HS-27A (cell line): Measurements from ENCODE around the gene RDH12.
"Not testable (repeated sequence)": the region's sequence is repeated elsewhere in the genome, so short reads cannot be mapped to it uniquely, and the experiment has no call there.

Source experiments
- DNase-seq: peaks from one replicate; pipeline ENCODE4 v3.0.0-alpha.2; 2012; ENCODE audit warnings: low read depth, missing footprints

Gene RDH12

GRCh38 chr14:67705211-67705610 lies 3.5 kb downstream of the RDH12 start:
- no peak for DNase-seq

GRCh38 chr14:67709346-67709745 lies 7.7 kb downstream of the RDH12 start:
- not testable (repeated sequence) for DNase-seq

DNA sequence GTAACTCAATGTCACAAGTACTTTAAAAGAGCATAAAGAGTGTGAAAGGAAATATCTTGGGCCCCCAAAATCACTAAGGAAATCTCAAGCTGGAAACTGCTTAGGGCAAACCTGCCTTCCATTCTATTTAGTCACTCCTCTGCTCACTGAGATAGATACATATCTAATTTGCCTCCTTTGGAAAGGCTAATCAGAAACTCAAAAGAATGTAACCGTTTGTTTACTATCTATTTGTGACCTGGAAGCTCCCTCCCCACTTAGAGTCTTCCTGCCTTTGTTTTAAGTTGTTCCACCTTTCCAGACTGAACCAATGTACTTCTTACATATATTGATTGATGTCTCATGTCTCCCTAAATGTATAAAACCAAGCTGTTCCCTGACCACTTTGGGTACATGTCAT lies 8.1 kb downstream of the RDH12 start:
- DNase-seq, result not testable (repeated sequence)

DNA sequence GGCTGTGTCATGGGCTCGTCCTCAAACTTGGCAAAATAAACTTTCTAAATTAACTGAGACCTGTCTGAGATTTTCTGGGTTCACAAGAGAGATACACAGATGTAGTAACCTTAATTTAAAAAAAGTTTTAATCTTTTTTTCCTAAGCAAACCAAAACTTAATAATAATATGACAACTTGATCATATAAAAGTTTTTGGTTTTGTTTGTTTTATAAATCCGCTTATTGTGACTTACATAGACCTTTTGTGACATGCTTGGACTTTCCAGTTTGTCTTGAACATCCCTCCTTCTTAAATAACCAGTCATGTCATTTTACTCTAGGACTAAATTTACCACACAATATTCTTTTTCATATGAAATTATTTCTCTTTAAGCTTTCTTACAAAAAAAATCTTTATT lies 8.5 kb downstream of the RDH12 start:
- no peak for DNase-seq

GRCh38 chr14:67717048-67717447 lies 15.4 kb downstream of the RDH12 start:
- DNase-seq, result no peak

DNA sequence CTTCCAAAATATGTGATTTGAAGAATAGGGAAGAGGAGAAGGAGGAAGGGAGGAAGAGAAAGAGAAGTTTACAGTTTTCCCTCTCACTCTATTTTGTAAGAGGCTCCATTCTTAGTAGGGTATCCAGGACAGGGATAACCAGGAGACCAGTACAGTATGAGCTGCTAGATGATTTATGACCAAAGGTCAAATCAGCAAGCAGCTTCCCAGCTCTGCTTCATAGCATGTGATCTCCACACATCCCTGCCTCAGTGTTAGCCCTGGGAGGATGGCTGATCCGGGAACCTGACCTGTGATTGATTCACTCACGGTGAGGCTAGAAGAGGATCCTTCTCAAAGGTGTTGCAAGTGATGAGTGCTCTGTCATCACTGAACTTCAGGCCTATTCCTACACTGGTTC lies 16.6 kb downstream of the RDH12 start:
- no peak for DNase-seq

- DNase-seq, result not testable (repeated sequence)
These were observed 17.7 kb downstream of the RDH12 start for GRCh38 chr14:67719385-67719784.

GRCh38 chr14:67719866-67720265 lies 18.2 kb downstream of the RDH12 start:
- DNase-seq, result no peak

- DNase-seq, result no peak
These were observed 20.2 kb downstream of the RDH12 start for GRCh38 chr14:67721875-67722274.

DNA sequence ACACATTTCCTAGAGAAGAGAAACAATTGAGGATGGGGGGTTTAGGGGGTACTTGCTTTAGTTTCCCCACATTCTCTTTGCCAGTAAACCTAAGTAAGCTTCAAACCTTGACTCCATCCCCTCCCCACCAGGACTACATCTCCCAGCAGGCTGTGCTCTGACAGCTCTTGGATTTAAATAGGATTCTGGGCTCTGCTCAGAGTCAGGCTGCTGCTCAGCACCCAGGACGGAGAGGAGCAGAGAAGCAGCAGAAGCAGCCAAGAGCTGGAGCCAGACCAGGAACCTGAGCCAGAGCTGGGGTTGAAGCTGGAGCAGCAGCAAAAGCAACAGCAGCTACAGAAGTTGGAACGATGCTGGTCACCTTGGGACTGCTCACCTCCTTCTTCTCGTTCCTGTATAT lies 20.6 kb downstream of the RDH12 start:
- DNase-seq, result no peak

GRCh38 chr14:67725171-67725570 lies 23.5 kb downstream of the RDH12 start:
- DNase-seq, result no peak

DNA sequence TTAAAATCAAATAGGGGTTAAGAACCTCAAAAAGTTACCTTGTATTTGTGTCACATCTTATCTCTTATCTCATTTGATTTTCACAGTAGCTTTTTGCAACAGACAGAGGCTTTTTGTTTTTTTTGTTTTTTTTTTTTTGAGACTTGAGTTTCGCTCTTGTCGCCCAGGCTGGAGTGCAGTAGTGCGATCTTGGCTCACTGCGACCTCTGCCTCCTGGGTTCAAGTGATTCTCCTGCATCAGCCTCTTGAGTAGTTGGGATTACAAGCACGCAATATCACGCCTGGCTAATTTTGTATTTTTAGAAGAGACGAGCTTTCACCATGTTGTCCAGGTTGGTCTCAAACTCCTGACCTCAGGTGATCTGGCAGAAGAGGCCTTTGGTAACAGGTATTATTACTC lies 25.7 kb downstream of the RDH12 start:
- no peak for DNase-seq

DNA sequence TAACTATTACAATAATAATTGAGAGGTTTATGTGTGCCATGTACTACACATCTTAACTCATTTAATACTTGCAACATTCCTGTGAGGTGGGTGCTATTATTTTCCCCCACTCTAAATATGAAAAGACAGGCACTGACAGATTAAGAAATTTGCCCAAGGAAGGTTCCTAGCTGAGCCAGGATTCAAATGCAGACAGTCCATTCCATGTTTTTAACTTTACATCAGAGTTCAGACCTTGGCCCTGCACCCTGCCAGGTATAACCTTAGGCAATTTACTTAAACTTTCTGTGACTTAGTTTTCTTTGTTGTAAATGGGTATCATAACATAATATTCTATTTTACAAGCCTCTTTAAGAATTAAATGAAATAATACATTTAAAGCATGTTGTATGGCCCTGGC lies 26.6 kb downstream of the RDH12 start:
- no peak for DNase-seq

DNA sequence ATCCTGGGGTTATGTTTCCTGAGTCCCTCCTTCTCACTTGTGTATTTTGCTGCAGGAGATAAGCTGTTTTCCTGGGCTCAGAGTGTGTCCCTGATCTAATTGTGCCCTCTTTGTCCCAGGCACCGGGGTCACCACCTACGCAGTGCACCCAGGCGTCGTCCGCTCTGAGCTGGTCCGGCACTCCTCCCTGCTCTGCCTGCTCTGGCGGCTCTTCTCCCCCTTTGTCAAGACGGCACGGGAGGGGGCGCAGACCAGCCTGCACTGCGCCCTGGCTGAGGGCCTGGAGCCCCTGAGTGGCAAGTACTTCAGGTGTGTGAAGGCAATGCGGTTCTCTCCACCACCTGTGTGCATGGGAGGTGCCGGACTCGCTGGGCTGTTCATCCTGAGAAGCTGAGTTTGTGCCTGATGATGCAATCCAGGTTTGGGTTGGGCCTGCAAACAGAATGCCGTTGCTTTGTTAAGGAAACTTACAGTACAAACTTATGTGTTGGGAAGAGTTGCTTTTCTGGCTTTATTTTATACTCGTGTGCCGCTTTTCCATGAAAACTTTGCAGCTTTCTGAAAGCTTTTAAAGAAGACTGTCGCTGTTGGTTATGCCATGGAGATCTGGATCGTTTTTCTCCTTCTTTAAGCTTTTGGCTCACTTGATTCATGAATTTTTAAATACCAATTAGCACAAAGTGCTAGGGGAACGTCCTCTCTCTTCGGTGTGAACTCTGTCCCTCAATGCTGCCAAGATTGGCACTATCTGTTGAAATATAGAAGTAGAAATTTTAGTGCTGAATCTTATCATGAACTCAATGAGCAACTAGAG lies 27.6 kb downstream of the RDH12 start:
- DNase-seq, result no peak

DNA sequence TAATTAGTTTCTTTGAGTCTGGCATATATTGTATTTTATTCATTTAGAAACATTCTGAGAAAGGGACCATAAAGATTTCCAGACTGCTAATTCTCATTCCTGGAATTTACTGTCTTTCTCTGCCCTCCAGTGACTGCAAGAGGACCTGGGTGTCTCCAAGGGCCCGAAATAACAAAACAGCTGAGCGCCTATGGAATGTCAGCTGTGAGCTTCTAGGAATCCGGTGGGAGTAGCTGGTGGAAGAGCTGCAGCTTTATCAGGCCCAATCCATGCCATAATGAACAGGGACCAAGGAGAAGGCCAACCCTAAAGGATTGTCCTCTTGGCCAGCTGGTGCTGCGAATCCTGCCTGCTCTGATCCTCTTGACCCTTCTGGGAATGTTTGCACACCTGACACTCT lies 31.9 kb downstream of the RDH12 start:
- no peak for DNase-seq

DNA sequence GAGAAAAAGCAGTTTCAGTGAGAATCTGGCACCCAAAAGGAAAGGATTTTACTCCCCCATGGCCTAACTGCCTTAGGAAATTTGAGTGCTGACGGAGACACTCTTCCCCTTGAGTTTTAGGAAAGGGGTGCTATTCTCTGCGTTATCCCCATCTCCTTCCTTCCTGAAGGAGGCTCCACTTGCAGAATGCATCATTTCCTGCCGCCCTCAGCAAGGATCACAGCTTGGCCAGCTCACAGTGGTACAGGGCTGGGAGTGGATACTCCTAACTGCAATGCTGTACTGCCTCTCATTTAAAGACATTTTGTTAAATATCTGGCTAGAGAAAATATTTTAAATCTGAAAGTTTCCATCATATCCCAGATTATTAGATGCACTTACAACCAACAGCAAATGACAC lies 33.0 kb downstream of the RDH12 start:
- no peak for DNase-seq

DNA sequence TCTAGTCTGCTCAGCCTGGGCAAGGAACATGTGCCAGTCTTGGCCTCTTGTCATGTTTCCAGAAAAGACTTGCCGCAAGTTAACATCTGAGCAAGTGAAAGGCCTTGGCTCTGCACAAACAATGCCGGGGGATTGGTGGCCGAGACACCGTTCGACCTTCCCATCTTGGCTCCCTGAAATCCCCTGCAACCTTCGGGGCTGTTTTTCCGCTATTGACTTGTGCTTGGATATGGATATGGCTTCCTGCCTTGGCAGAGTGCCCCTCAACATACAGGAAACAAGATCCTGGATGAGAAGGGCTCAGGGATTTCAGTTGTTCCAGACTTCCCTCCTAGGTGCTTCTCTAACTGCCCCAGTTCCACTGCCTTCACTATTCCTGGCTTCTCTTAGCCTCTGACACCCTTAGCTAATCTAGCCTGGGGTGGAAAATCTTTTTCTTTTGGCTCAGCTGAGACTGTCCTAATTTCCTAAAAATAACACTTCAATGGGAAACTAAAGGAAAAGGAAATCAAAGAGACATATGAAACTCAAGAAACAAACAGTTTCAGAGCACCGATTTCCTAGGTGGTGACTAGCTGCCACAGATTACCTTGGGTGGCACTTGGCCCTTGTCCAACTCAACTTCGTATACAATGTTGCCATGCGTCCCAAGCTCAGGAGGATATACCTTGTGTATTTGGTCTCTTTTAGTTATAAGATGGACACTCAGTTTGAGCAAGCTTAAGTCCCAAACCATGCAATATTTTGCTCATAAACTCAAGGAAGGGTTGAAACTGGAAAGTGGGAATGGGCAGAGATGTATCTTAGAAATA lies 33.9 kb downstream of the RDH12 start:
- no peak for DNase-seq

GRCh38 chr14:67736771-67737170 lies 35.1 kb downstream of the RDH12 start:
- DNase-seq, result no peak

- DNase-seq, result peak; percentile 88
These were observed 37.2 kb downstream of the RDH12 start for GRCh38 chr14:67738740-67739504.

GRCh38 chr14:67744046-67744445 lies 42.4 kb downstream of the RDH12 start:
- DNase-seq, result no peak

- no peak for DNase-seq
These were observed 45.2 kb downstream of the RDH12 start for GRCh38 chr14:67746927-67747326.

- no peak for DNase-seq
These were observed 46.6 kb downstream of the RDH12 start for GRCh38 chr14:67748312-67748711.
